Measurements from ENCODE around the gene MYO7A. TPM values are rescaled to one million over a fixed set of nuclear protein-coding genes. Genes with fewer than 3 reads are reported as not detected.

The MYO7A gene
- total and polyA plus RNA-seq, 2 of the 4 experiments (the other 2 are of a cell fraction): 0.02 TPM; not detected in 1

- H3K79me1 ChIP-seq (ENCODE audit: low read depth in 1 of 2, low read length in 2 of 2): no peaks in the 10 kb centered on the region
- H2BK5ac ChIP-seq (ENCODE audit: low read depth, low read length, poor library complexity, severe bottlenecking): no peak overlapping the region
- in situ Hi-C loops (cut with MboI; ENCODE audit: low sequenced_read_pairs): no loop called here
- H2BK20ac ChIP-seq (ENCODE audit: low read depth, low read length): no peak overlapping the region
- no peaks in the 10 kb centered on the region for H3K4me1 ChIP-seq (ENCODE audit: control insufficient read depth, insufficient read depth, low read length)
- no peak overlapping the region for H2BK15ac ChIP-seq (ENCODE audit: low read depth, low read length)
- ChIA-PET POLR2A (ENCODE audit: unreplicated experiment) (no interaction called here), CTCF (no interaction called here)
- H3K36me3 ChIP-seq (ENCODE audit: control insufficient read depth, insufficient read depth, low read length): no peaks in the 10 kb centered on the region
- H3K23ac ChIP-seq (ENCODE audit: low read depth, low read length): no peak overlapping the region
- H3K9me1 ChIP-seq (ENCODE audit: insufficient read depth, low read length): no peaks in the 10 kb centered on the region
- ATAC-seq (ENCODE audit: low read depth): no peak
- H3K4me3 ChIP-seq (ENCODE audit: insufficient read depth, low read depth, low read length): no peak overlapping the region
- no TSS peak for BruUV-seq (replicated peaks)
- no CpG with 5 or more reads among the region's 6 CpGs for WGBS, 2 experiments (ENCODE audit: extremely low coverage in 2 of 2, insufficient read length in 1 of 2)
- no peaks in the 10 kb centered on the region for H4K20me1 ChIP-seq (ENCODE audit: insufficient read depth, low read length)
- no peak overlapping the region for H4K8ac ChIP-seq (ENCODE audit: low read depth in 2 of 2, low read length in 2 of 2)
- intact Hi-C loops (cut with micrococcal nuclease): no loop called here
- H3K18ac ChIP-seq (ENCODE audit: low read depth, low read length): no peak overlapping the region
- dilution Hi-C loops (cut with HindIII; ENCODE audit: low sequenced_read_pairs, unreplicated experiment): no loop called here
- H2BK120ac ChIP-seq (ENCODE audit: low read depth, low read length): no peak overlapping the region
- H2AK9ac ChIP-seq (replicated peaks; ENCODE audit: low read depth, low read length, poor library complexity): no peak overlapping the region
- H3K56ac ChIP-seq (ENCODE audit: extremely low read depth, insufficient read depth, low read length): no peak overlapping the region
- H3K4me2 ChIP-seq (ENCODE audit: low read depth, low read length): no peak overlapping the region
- no peak overlapping the region for H3K9ac ChIP-seq (ENCODE audit: low read depth, low read length)
- H3K4ac ChIP-seq (ENCODE audit: low read depth, low read length): no peak overlapping the region
- H3K9me3 ChIP-seq (ENCODE audit: control insufficient read depth, insufficient read depth, low read length): no peaks in the 10 kb centered on the region
- H2AK5ac ChIP-seq (ENCODE audit: low read depth, low read length): no peak overlapping the region
- no peak overlapping the region for H4K5ac ChIP-seq (ENCODE audit: low read depth, low read length)
- no peak overlapping the region for H4K91ac ChIP-seq (ENCODE audit: insufficient read depth, low read depth, low read length)
- no peak overlapping the region for H2AFZ ChIP-seq (replicated peaks; ENCODE audit: low read length, poor library complexity)
- H3K27ac ChIP-seq (ENCODE audit: insufficient read depth, low read length): no peak overlapping the region
- peaks cover 72% of the 10 kb centered on the region for H3K27me3 ChIP-seq (ENCODE audit: control insufficient read depth, insufficient read depth, low read length)
- no peak overlapping the region for H3K14ac ChIP-seq (replicated peaks; ENCODE audit: low read depth, low read length)
- no peak for TF ChIP-seq ELK1 (IDR thresholded peaks at IDR 0.05; ENCODE audit: borderline replicate concordance, low read depth, low read length)
- no peak for DNase-seq
Measured at GRCh38 chr11:77163271-77163670, 35.2 kb downstream of the MYO7A start.
